GM19397 (cell line): ENCODE results near the gene SHISA5.
"Not testable (repeated sequence)": the region's sequence is repeated elsewhere in the genome, so short reads cannot be mapped to it uniquely, and the experiment has no call there.

Source experiments
- ATAC-seq: cut with Tn5 transposase; IDR thresholded peaks from one replicate; pipeline ENCODE4 v1.9.1; 2021; ENCODE audit warnings: mild to moderate bottlenecking, moderate library complexity; ENCODE audit not compliant: unreplicated experiment

The SHISA5 gene

GRCh38 chr3:48461767-48462166 lies 42.2 kb downstream of the SHISA5 start:
- not testable (repeated sequence) for ATAC-seq

DNA sequence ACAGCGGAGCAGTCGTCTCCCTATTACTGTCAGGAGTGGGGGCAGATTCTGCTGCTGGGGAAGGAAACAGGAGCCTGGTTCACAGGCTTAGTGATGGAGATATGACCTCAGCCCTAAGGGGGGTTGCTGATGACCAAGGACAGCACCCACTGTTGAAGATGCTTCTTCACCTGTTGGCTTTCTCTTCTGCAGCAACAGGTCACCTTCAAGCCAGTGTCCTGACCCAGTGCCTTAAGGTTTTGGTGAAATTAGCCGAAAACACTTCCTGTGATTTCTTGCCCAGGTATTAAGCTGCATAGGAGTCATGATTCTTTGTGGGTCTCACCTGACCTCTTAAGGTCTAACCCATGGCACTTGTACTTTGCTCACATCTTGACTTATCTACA lies 43.5 kb downstream of the SHISA5 start:
- ATAC-seq, result no peak

- no peak for ATAC-seq
Measured at GRCh38 chr3:48459773-48460516, 44.0 kb downstream of the SHISA5 start.

DNA sequence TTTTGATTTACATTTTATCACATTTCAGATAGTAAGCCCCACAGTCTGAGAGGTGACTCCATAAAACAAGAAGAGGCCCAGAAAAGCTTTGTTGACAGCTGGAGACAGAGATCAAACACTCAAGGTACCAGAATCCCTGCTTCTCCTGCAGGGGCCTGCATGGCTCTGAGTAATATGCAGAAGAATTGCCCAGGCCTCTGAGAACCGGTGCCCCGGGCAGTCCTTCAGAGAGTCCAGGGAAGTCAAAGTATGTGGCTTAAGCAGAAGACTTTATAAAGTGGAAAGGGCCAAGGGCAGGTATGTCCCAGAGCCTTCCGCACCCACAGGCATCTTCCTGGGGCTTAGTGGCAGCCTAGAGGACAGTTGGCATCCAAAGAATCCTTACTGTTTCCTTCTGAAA lies 44.6 kb downstream of the SHISA5 start:
- no peak for ATAC-seq

DNA sequence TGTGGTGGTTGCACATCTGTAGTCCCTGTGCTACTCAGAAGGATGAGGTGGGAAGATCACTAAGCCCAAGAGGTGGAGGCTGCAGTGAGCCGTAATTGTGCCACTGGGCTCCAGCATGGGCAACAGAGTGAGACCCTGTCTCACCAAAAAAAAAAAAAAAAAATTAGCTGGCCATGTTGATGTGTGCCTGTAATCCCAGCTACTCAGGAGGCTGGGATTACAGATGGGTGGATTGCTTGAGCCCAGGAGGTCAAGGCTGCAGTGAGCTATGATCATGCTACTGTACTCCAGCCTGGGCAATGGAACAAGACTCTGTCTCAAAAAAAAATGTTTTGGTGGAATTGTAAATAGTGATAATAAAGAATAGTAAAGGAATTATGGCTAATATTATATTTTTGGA lies 47.5 kb downstream of the SHISA5 start:
- no peak for ATAC-seq

DNA sequence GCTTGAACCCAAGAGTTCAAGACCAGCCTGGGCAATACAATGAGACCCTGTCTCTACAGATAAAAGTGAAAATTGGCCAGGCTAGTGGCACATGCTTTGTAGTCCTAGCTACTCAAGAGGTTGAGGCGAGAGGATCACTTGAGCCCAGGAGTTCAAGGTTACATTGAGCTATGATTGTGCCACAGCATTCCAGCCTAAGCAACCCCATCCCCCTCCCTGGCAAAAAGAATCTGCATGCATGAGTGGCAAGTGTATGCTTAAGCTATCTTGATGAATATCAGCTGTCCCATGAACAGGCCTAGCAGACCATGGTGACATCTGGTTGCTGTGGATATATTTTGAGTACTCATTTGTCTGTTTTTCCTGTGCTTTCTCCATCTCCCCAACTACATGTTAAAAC lies 52.7 kb downstream of the SHISA5 start:
- ATAC-seq, result no peak

- peak; percentile 91 for ATAC-seq
Measured at GRCh38 chr3:48446425-48447193, 57.4 kb downstream of the SHISA5 start, which contains the start of gene ATRIP. TSS of gene ATRIP (plus strand) at chr3:48446737. CDS start at chr3:48446846, 109 bp downstream.

GRCh38 chr3:48446043-48446424 lies 57.9 kb downstream of the SHISA5 start:
- ATAC-seq, result no peak

DNA sequence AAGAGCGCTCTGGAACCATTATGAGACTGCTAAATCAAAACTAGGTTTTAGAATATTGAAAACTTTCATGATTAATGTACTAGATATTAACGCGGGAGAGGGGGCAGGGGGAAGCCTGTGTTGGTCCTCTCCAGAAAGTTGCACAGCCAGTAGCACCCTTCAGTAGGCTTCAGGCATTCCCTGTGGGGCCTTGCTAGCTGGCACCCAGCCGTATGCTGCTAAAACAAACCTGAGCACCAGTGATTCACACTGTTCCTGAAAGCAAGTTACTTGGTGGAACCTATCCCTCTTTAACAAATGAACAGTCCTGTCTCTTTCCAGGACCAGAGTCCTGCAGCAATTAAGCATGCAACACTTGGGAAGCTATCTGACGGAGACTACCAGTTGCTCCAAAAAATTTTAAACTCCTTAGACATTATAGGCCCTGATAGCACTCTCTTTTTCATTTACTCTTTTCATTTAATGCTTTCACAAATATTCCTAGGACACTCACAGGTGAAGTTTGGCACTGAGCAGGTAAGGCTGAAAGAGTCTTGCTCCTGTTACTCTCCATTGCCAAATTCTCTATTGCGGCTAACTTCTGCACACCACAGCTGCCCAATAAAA lies 58.6 kb downstream of the SHISA5 start:
- no peak for ATAC-seq

DNA sequence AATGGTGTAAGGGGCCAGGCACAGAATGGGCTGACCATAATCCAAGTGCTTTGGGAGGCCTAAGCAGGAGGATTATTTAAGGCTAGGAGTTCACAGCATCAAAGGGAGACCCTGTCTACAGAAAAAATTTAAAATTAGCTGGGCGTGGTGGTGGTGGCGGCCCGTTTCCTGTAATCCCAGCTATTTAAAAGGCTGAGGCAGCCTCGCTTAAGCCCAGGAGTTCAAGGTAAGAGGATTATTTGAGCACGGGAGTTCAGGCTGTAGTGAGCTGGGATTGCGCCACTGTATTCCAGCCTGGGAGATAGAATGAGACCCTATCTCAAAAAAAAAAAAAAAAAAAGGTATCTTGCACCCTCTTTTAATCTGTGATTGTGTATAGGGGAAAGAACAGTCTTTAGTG lies 62.0 kb downstream of the SHISA5 start:
- ATAC-seq, result no peak

- ATAC-seq, result no peak
Measured at GRCh38 chr3:48440590-48440958, 63.4 kb downstream of the SHISA5 start.

GRCh38 chr3:48439820-48440589 lies 64.0 kb downstream of the SHISA5 start, which contains the start of the genes CCDC51 and TMA7:
TSS of gene CCDC51 (minus strand) at chr3:48440119. CDS start at chr3:48435128, 4,991 bp downstream.
TSS of gene TMA7 (plus strand) at chr3:48440257. CDS start at chr3:48440297, 40 bp downstream.
- ATAC-seq, result peak; percentile 97

GRCh38 chr3:48437812-48438211 lies 66.2 kb downstream of the SHISA5 start:
- ATAC-seq, result no peak

GRCh38 chr3:48436855-48437254 lies 67.1 kb downstream of the SHISA5 start:
- ATAC-seq, result no peak

DNA sequence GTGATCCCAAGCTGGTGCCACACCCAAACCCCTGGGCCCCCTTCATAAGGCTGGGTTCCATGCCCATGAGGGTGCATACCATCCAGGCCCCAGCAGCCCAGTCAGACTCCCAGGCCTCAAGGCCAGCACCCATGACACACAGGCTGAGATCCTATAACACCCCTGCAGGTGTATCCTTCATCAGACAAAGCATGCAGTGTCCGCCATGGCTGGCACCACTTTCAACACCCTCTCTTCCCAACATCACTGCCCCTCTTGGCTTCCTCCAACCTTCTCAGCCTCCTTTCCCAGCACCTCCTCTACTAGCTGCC lies 67.5 kb downstream of the SHISA5 start:
- ATAC-seq, result no peak

- ATAC-seq, result no peak
Measured at GRCh38 chr3:48435774-48436476, 68.0 kb downstream of the SHISA5 start.

- no peak for ATAC-seq
Measured at GRCh38 chr3:48435223-48435595, 68.8 kb downstream of the SHISA5 start.

- no peak for ATAC-seq
Measured at GRCh38 chr3:48434591-48435222, 69.3 kb downstream of the SHISA5 start.

- ATAC-seq, result no peak
Measured at GRCh38 chr3:48433472-48434118, 70.4 kb downstream of the SHISA5 start.
